Measurements from ENCODE around the gene REEP3. TPM values are rescaled to one million over a fixed set of nuclear protein-coding genes. Genes with fewer than 3 reads are reported as not detected.

Gene REEP3
- total and polyA plus RNA-seq, 2 donors (not counting 1 experiment from before 2014, with no cell fraction given) = 2.2 to 8.8 TPM

GRCh38 chr10:63537536-63537935, 16.3 kb downstream of the REEP3 start:
- Histone ChIP-seq H3K27me3 (replicated peaks in 1 of 4; ENCODE audit: control extremely low read depth in 1 of 4, control insufficient read depth in 3 of 4, insufficient read depth in 4 of 4, low read length in 3 of 4) (no peaks in the 10 kb centered on the region), H3K27ac (ENCODE audit: low read length in 2 of 2) (no peak overlapping the region), H2AFZ (ENCODE audit: insufficient read depth, low read depth, low read length, poor library complexity, severe bottlenecking) (no peak overlapping the region), H4K20me1 (ENCODE audit: control insufficient read depth, insufficient read depth, low read length, poor library complexity, severe bottlenecking) (no peaks in the 10 kb centered on the region), H3K9ac (ENCODE audit: low read length) (no peak overlapping the region), H3K36me3 (replicated peaks in 1 of 2; ENCODE audit: control extremely low read depth in 1 of 2, control insufficient read depth in 1 of 2, extremely low read depth in 1 of 2, insufficient read depth in 2 of 2, low read length in 1 of 2) (no peaks in the 10 kb centered on the region), H3K4me3 (ENCODE audit: control extremely low read depth in 1 of 5, extremely low read depth in 1 of 5, insufficient read depth in 1 of 5, low read depth in 2 of 5, low read length in 4 of 5) (no peak overlapping the region), H3K4me1 (ENCODE audit: control insufficient read depth in 2 of 2, insufficient read depth in 2 of 2, low read length in 2 of 2) (no peaks in the 10 kb centered on the region), H3K9me3 (ENCODE audit: control extremely low read depth in 1 of 3, control insufficient read depth in 2 of 3, insufficient read depth in 1 of 3, low read length in 2 of 3) (no peaks in the 10 kb centered on the region), H3K79me2 (ENCODE audit: control insufficient read depth, insufficient read depth, low read length) (peaks cover 2% of the 10 kb centered on the region), H3K4me2 (replicated peaks; ENCODE audit: low read depth, low read length, poor library complexity, severe bottlenecking) (no peak overlapping the region)
- Mint-ChIP-seq H3K27me3 (no peaks in the 10 kb centered on the region), H3K9me3 (ENCODE audit: insufficient read depth) (no peaks in the 10 kb centered on the region), H3K27ac (no peak overlapping the region), H3K4me3 (no peak overlapping the region), H3K4me1 (no peaks in the 10 kb centered on the region)
- intact Hi-C loops (cut with micrococcal nuclease) = no loop called here
- POLR2A ChIA-PET = no interaction called here
- DNase-seq = no peak
- CTCF ChIA-PET = interaction anchor here (0.6 kb wide), 1 partner anchor 203 kb away, joined by 3 read pairs; no protein-coding TSS in a partner anchor
- TF ChIP-seq EZH2 (IDR thresholded peaks at IDR 0.05; ENCODE audit: borderline replicate concordance, insufficient read depth, low read depth, low read length, poor library complexity, severe bottlenecking) (no peak), CTCF (IDR thresholded peaks at IDR 0.05) (no peak)
- 100% methylated on average over 2 of the region's 3 CpGs for WGBS (ENCODE audit: insufficient coverage)
- ATAC-seq (ENCODE audit: low read depth) = no peak

GRCh38 chr10:63539377-63539776, 18.2 kb downstream of the REEP3 start:
- Mint-ChIP-seq H3K4me3 (no peak overlapping the region), H3K27ac (no peak overlapping the region), H3K9me3 (ENCODE audit: insufficient read depth) (no peaks in the 10 kb centered on the region), H3K4me1 (peaks cover 2% of the 10 kb centered on the region), H3K27me3 (no peaks in the 10 kb centered on the region)
- intact Hi-C loops (cut with micrococcal nuclease) = no loop called here
- no peak overlapping the region for H3K4me2 ChIP-seq (replicated peaks; ENCODE audit: low read depth, low read length, poor library complexity, severe bottlenecking)
- H3K9ac ChIP-seq (ENCODE audit: low read length) = no peak overlapping the region
- H3K4me1 ChIP-seq (ENCODE audit: control insufficient read depth in 2 of 2, insufficient read depth in 2 of 2, low read length in 2 of 2) = no peaks in the 10 kb centered on the region
- H3K79me2 ChIP-seq (ENCODE audit: control insufficient read depth, insufficient read depth, low read length) = no peaks in the 10 kb centered on the region
- no peak for DNase-seq
- TF ChIP-seq EZH2 (IDR thresholded peaks at IDR 0.05; ENCODE audit: borderline replicate concordance, insufficient read depth, low read depth, low read length, poor library complexity, severe bottlenecking) = no peak
- no peak for TF ChIP-seq CTCF (IDR thresholded peaks at IDR 0.05)
- no CpG with 5 or more reads among the region's 2 CpGs for WGBS (ENCODE audit: insufficient coverage)
- CTCF ChIA-PET = no interaction called here
- H2AFZ ChIP-seq (ENCODE audit: insufficient read depth, low read depth, low read length, poor library complexity, severe bottlenecking) = no peak overlapping the region
- POLR2A ChIA-PET = no interaction called here
- H3K27ac ChIP-seq (ENCODE audit: low read length in 2 of 2) = no peak overlapping the region
- ATAC-seq (ENCODE audit: low read depth) = no peak
- H3K27me3 ChIP-seq (replicated peaks in 1 of 4; ENCODE audit: control extremely low read depth in 1 of 4, control insufficient read depth in 3 of 4, insufficient read depth in 4 of 4, low read length in 3 of 4) = no peaks in the 10 kb centered on the region
- H3K9me3 ChIP-seq (ENCODE audit: control extremely low read depth in 1 of 3, control insufficient read depth in 2 of 3, insufficient read depth in 1 of 3, low read length in 2 of 3) = no peaks in the 10 kb centered on the region
- H3K4me3 ChIP-seq (ENCODE audit: control extremely low read depth in 1 of 5, extremely low read depth in 1 of 5, insufficient read depth in 1 of 5, low read depth in 2 of 5, low read length in 4 of 5) = no peak overlapping the region
- H4K20me1 ChIP-seq (ENCODE audit: control insufficient read depth, insufficient read depth, low read length, poor library complexity, severe bottlenecking) = no peaks in the 10 kb centered on the region
- no peaks in the 10 kb centered on the region for H3K36me3 ChIP-seq (replicated peaks in 1 of 2; ENCODE audit: control extremely low read depth in 1 of 2, control insufficient read depth in 1 of 2, extremely low read depth in 1 of 2, insufficient read depth in 2 of 2, low read length in 1 of 2)

Measured in B cell (primary cell).